Neural cell (in vitro differentiated cells): ENCODE measurements around the gene A2ML1.

ENCODE experiments used
- EP300 ChIP-seq: fragments of 450-650 bp; conservative IDR thresholded peaks from 2 replicates; pipeline ENCODE4 v1.6.1; 2014; ENCODE audit warnings: antibody characterized with exemption, mild to moderate bottlenecking, moderate library complexity; ENCODE audit not compliant: poor library complexity, severe bottlenecking
- EZH2 ChIP-seq: fragments of 200-600, 300-800 bp; shearing (Covaris generic), sonication (generic); IDR thresholded peaks from 2 replicates; pipeline ENCODE4 v1.6.1; 2014; ENCODE audit warnings: antibody characterized with exemption, low read length, borderline replicate concordance, mild to moderate bottlenecking; ENCODE audit not compliant: insufficient read depth, poor library complexity, severe bottlenecking
- SMC3 ChIP-seq: fragments of 450-650 bp; conservative IDR thresholded peaks from 2 replicates; pipeline ENCODE4 v1.6.1; 2014; ENCODE audit warnings: antibody characterized with exemption, mild to moderate bottlenecking, moderate library complexity; ENCODE audit not compliant: poor library complexity
- TF ChIP-seq, protein P1 (sequence below): fragments of 450-650 bp; IDR thresholded peaks from 2 replicates; pipeline ENCODE4 v1.5.1; 2014; ENCODE audit warnings: antibody characterized with exemption, mild to moderate bottlenecking, moderate library complexity; ENCODE audit not compliant: poor library complexity, severe bottlenecking
- TF ChIP-seq, protein P2 (sequence below): IDR thresholded peaks from 2 replicates; pipeline ENCODE4 v1.6.1; 2012; ENCODE audit warnings: borderline replicate concordance

DNA sequence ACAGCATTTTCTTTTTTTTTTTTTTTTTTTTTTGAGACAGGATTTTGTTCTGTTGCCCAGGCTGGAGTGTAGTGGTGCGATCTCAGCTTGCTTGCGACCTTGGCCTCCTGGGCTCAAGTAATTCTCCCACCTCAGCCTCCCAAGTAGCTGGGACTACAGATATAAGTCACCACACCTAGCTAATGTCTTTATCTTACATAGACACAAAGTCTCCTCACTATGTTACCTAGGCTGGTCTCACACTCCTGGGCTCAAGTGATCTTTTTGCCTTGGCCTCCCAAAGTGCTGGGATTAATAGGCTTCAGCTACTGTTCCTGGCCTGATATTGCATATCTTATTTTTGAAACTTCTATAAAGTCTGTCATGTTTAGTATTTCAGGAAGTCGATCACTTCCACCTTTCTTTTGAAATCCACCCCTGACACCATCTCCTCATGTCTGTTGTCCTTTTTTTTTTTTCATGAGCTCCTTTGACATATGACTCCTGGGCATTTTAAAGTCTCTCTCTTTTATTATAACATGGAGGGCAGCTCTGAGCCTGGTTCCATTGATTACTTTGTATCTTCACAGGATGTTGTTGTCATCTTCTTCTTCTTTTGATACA, 5.9 kb upstream of the A2ML1 start:
- TF ChIP-seq, protein P1, sequence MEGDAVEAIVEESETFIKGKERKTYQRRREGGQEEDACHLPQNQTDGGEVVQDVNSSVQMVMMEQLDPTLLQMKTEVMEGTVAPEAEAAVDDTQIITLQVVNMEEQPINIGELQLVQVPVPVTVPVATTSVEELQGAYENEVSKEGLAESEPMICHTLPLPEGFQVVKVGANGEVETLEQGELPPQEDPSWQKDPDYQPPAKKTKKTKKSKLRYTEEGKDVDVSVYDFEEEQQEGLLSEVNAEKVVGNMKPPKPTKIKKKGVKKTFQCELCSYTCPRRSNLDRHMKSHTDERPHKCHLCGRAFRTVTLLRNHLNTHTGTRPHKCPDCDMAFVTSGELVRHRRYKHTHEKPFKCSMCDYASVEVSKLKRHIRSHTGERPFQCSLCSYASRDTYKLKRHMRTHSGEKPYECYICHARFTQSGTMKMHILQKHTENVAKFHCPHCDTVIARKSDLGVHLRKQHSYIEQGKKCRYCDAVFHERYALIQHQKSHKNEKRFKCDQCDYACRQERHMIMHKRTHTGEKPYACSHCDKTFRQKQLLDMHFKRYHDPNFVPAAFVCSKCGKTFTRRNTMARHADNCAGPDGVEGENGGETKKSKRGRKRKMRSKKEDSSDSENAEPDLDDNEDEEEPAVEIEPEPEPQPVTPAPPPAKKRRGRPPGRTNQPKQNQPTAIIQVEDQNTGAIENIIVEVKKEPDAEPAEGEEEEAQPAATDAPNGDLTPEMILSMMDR, result no peak
- no peak for TF ChIP-seq EP300
- TF ChIP-seq EZH2, result no peak
- TF ChIP-seq, protein P2, sequence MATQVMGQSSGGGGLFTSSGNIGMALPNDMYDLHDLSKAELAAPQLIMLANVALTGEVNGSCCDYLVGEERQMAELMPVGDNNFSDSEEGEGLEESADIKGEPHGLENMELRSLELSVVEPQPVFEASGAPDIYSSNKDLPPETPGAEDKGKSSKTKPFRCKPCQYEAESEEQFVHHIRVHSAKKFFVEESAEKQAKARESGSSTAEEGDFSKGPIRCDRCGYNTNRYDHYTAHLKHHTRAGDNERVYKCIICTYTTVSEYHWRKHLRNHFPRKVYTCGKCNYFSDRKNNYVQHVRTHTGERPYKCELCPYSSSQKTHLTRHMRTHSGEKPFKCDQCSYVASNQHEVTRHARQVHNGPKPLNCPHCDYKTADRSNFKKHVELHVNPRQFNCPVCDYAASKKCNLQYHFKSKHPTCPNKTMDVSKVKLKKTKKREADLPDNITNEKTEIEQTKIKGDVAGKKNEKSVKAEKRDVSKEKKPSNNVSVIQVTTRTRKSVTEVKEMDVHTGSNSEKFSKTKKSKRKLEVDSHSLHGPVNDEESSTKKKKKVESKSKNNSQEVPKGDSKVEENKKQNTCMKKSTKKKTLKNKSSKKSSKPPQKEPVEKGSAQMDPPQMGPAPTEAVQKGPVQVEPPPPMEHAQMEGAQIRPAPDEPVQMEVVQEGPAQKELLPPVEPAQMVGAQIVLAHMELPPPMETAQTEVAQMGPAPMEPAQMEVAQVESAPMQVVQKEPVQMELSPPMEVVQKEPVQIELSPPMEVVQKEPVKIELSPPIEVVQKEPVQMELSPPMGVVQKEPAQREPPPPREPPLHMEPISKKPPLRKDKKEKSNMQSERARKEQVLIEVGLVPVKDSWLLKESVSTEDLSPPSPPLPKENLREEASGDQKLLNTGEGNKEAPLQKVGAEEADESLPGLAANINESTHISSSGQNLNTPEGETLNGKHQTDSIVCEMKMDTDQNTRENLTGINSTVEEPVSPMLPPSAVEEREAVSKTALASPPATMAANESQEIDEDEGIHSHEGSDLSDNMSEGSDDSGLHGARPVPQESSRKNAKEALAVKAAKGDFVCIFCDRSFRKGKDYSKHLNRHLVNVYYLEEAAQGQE, result no peak
- no peak for TF ChIP-seq SMC3
